A549 (cell line): ENCODE results near the gene SCNN1A. TPM values are rescaled to one million over a fixed set of nuclear protein-coding genes. Genes with fewer than 3 reads are reported as not detected.
"Not testable (repeated sequence)": the region's sequence is repeated elsewhere in the genome, so short reads cannot be mapped to it uniquely, and the experiment has no call there.

Source experiments
- ATAC-seq, 2 experiments: fragments of 200-7000 bp in 1 of 2; fragments of >200 bp in 1 of 2; cut with Nextera tagmentation in 1 of 2; cut with Tn5 transposase in 1 of 2; 3 replicates each; pipeline versions ENCODE4 v1.8.0 to v1.9.1; 2018 to 2020; ENCODE audit warnings: mild to moderate bottlenecking in 1 of 2, moderate library complexity in 1 of 2
- CTCF ChIA-PET: fragments of 300-600 bp; sonication (Branson Sonifier 250); formaldehyde crosslinking; extraction: SDS; loops from one replicate; lab custom pipeline; 2021; ENCODE audit warnings: antibody characterized with exemption, inconsistent platforms; lab: Yijun Ruan, JAX
- POLR2A ChIA-PET: fragments of 350-600 bp; formaldehyde crosslinking; extraction: SDS; loops from one replicate; lab custom pipeline; 2021; ENCODE audit warnings: antibody characterized with exemption, inconsistent platforms; lab: Yijun Ruan, JAX
- DNase-seq, 2 experiments: peaks; one replicate each; pipeline versions ENCODE4 v3.0.0 to v3.0.0-alpha.2; 2011 to 2016; ENCODE audit warnings: low read depth in 1 of 2, low spot score in 1 of 2
- FAIRE-seq: peaks from 2 replicates; lab custom pipeline; 2011; peaks lifted over from hg19 to GRCh38; lab: Jason Lieb, UNC
- H3K27ac ChIP-seq, 2 experiments: fragments of >200 bp; sonication (Bioruptor Twin); formaldehyde crosslinking; 3 replicates each; pipeline ENCODE4 v1.5.1; 2016 to 2017
- H3K4me1 ChIP-seq: fragments of >200 bp; sonication (Bioruptor Twin); formaldehyde crosslinking; 3 replicates; pipeline ENCODE4 v1.6.1; 2016
- H3K4me2 ChIP-seq: fragments of >200 bp; sonication (Bioruptor Twin); formaldehyde crosslinking; 3 replicates; pipeline ENCODE4 v1.6.1; 2016
- H3K4me3 ChIP-seq: fragments of >200 bp; sonication (Bioruptor Twin); formaldehyde crosslinking; 3 replicates; pipeline ENCODE4 v1.5.1; 2016
- H3K9me3 ChIP-seq: fragments of >200 bp; sonication (Bioruptor Twin); formaldehyde crosslinking; 3 replicates; pipeline ENCODE4 v1.6.1; 2016
- BCL3 ChIP-seq: fragments of >200 bp; sonication (Bioruptor Twin); formaldehyde crosslinking; IDR thresholded peaks from 3 replicates; pipeline ENCODE4 v1.6.1; 2016
- CHD4 ChIP-seq: fragments of 200-600 bp; sonication (generic); IDR thresholded peaks from 2 replicates; pipeline ENCODE4 v1.6.1; 2016; ENCODE audit warnings: antibody characterized with exemption, mild to moderate bottlenecking, borderline replicate concordance
- EHMT2 ChIP-seq: fragments of 200-600 bp; sonication (generic); IDR thresholded peaks from 2 replicates; pipeline ENCODE4 v1.6.1; 2016; ENCODE audit warnings: antibody characterized with exemption, low read depth, mild to moderate bottlenecking, moderate library complexity
- EP300 ChIP-seq, 2 experiments: fragments of >200 bp; sonication (Bioruptor Twin); formaldehyde crosslinking; IDR thresholded peaks; 2 replicates in 1 of 2; 3 replicates in 1 of 2; pipeline ENCODE4 v1.6.1; 2016 to 2017
- GATA3 ChIP-seq: IDR thresholded peaks from 2 replicates; pipeline ENCODE4 v1.6.1; 2012; ENCODE audit warnings: borderline replicate concordance
- HMGXB4 ChIP-seq: fragments of 250-450 bp; sonication (Bioruptor Pico); IDR thresholded peaks from 2 replicates; pipeline ENCODE4 v1.5.0; 2021; ENCODE audit warnings: mild to moderate bottlenecking, moderate library complexity, borderline replicate concordance
- JUN ChIP-seq, 2 experiments: fragments of >200 bp; sonication (Bioruptor Twin); formaldehyde crosslinking; IDR thresholded peaks; 2 replicates in 1 of 2; 3 replicates in 1 of 2; pipeline ENCODE4 v1.6.1; 2016 to 2017
- MAFK ChIP-seq: fragments of 450-650 bp; IDR thresholded peaks from 2 replicates; pipeline ENCODE4 v1.6.1; 2014; ENCODE audit not compliant: partially characterized antibody
- MAX ChIP-seq: IDR thresholded peaks from 2 replicates; pipeline ENCODE4 v1.6.1; 2012
- PHF8 ChIP-seq: fragments of 200-600 bp; sonication (generic); IDR thresholded peaks from 2 replicates; pipeline ENCODE4 v1.6.1; 2016; ENCODE audit warnings: low read depth, mild to moderate bottlenecking, antibody characterized with exemption, moderate library complexity, borderline replicate concordance
- POLR2A ChIP-seq: IDR thresholded peaks from 2 replicates; pipeline ENCODE4 v1.6.1; 2012; ENCODE audit warnings: mild to moderate bottlenecking, low read length
- RCOR1 ChIP-seq: fragments of 150-350 bp; IDR thresholded peaks from 2 replicates; pipeline ENCODE4 v1.6.1; 2014; ENCODE audit warnings: antibody characterized with exemption, low read length, low read depth
- WGBS: methylation state at CpG from one replicate; pipeline ENCODE4 v1.1.6; 2017; ENCODE audit errors: missing lambda C conversion rate; 5-methylcytosine and 5-hydroxymethylcytosine counted together
- polyA plus RNA-seq, 4 experiments: library from polyadenylated mRNA; depleted of rRNA in 3 of 4; stranded (reverse); fragments of >200 nt; fragmentation: RNase III in 1 of 4; extraction: RNeasy Plus Mini Kit Qiagen cat#74134 plus additional on column Dnase treatment in 1 of 4; gene quantifications; 2 replicates in 3 of 4; 3 replicates in 1 of 4; pipeline ENCODE4 v1.2.3, GENCODE V29; 2011 to 2017

SCNN1A gene
- polyA plus RNA-seq, 2 of the 4 experiments (the other 2 are of a cell fraction) = 6.0 to 7.0 TPM

GRCh38 chr12:6344101-6344660 lies 31.2 kb downstream of the SCNN1A start:
- not testable (repeated sequence) for H3K9me3 ChIP-seq, ATAC-seq, H3K4me3 ChIP-seq, DNase-seq, FAIRE-seq
- CTCF ChIA-PET = interaction anchor here (1.5 to 29.7 kb wide), 6 partner anchors 9 to 121 kb away, joined by 4 to 705 read pairs (median 8); partner anchors contain the start of genes LTBR and SCNN1A
- 62% methylated on average over 11 of the region's 11 CpGs for WGBS
- POLR2A ChIA-PET = interaction anchor here (0.6 to 1.1 kb wide), 5 partner anchors 9 to 119 kb away, joined by 3 to 11 read pairs (median 4); partner anchors contain the start of gene LTBR
- peak overlapping the region; percentile 92 for H3K4me2 ChIP-seq
- H3K4me1 ChIP-seq = peaks cover 50% of the 10 kb centered on the region
- TF ChIP-seq MAX = peak; percentile 38; the same call in 1 of the 2 replicates
- H3K27ac ChIP-seq = peak overlapping the region; percentile 95 to 98

GRCh38 chr12:6343518-6343917 lies 31.8 kb downstream of the SCNN1A start:
- FAIRE-seq (no peak), DNase-seq (peak in 1 of 2 experiments; percentile 71)
- H3K4me1 ChIP-seq = peaks cover 56% of the 10 kb centered on the region
- H3K9me3 ChIP-seq = no peaks in the 10 kb centered on the region
- CTCF ChIA-PET = interaction anchor here (1.5 to 29.7 kb wide), 7 partner anchors 8 to 122 kb away, joined by 4 to 705 read pairs (median 8); partner anchors contain the start of genes LTBR and SCNN1A
- peak overlapping the region; percentile 92 for H3K4me2 ChIP-seq
- TF ChIP-seq EHMT2 (no peak), RCOR1 (no peak), MAFK (peak; percentile 52), POLR2A (no peak)
- TF ChIP-seq, all 56 proteins: peak for 1
- ATAC-seq = peak in 1 of 2 experiments; percentile 35; a peak in 3 of 6 replicates
- 28% methylated on average over 5 of the region's 5 CpGs for WGBS
- Histone ChIP-seq H3K4me3 (no peak overlapping the region), H3K27ac (peak overlapping the region; percentile 95 to 98)
- POLR2A ChIA-PET = interaction anchor here (0.9 to 1.1 kb wide), 2 partner anchors 19 to 40 kb away, joined by 4 to 11 read pairs; partner anchors contain the start of gene LTBR

- Histone ChIP-seq H3K27ac (peak overlapping the region; percentile 95 to 98), H3K9me3 (no peaks in the 10 kb centered on the region), H3K4me1 (peaks cover 68% of the 10 kb centered on the region)
- POLR2A ChIA-PET = interaction anchor here (0.6 to 10.1 kb wide), 6 partner anchors 10 to 192 kb away, joined by 3 to 141 read pairs (median 7); partner anchors contain the start of genes GAPDH, LTBR, SCNN1A and VAMP1
- peak in 1 of 2 experiments; percentile 4; a peak in 2 of 6 replicates for ATAC-seq
- no peak for FAIRE-seq
- 33% methylated on average over 7 of the region's 7 CpGs for WGBS
- TF ChIP-seq JUN (IDR thresholded peaks at IDR 0.05) = peak in 1 of 2 experiments; percentile 20; a peak in 1 of 5 replicates
- peak in 1 of 2 experiments; percentile 9; a peak in 1 of 5 replicates for TF ChIP-seq EP300 (IDR thresholded peaks at IDR 0.05)
- peak; percentile 35; the same call in 1 of the 2 replicates for TF ChIP-seq GATA3
- TF ChIP-seq PHF8 = no peak
- TF ChIP-seq HMGXB4 (CRISPR knock-in tag) = no peak
- TF ChIP-seq CHD4 = peak; percentile 47; the same call in 1 of the 2 replicates
- no peak; the same call in 2 of the 3 replicates for TF ChIP-seq BCL3
- TF ChIP-seq, all 56 proteins: peak for 4
- Histone ChIP-seq H3K4me3 (peak overlapping the region; percentile 91), H3K4me2 (peak overlapping the region; percentile 92)
- no peak for DNase-seq
- CTCF ChIA-PET = interaction anchor here (0.6 to 29.7 kb wide), 9 partner anchors 7 to 197 kb away, joined by 3 to 705 read pairs (median 5); partner anchors contain the start of gene SCNN1A
These were observed 33.0 kb downstream of the SCNN1A start for GRCh38 chr12:6342140-6342889.
